KOPT-K1 (cell line): ENCODE results near the gene CHCHD3.

ENCODE experiments used
- H3K27ac ChIP-seq: fragments of 200-600 bp; sonication (generic); 2 replicates; pipeline ENCODE4 v1.5.1; 2016; ENCODE audit warnings: antibody characterized with exemption, mild to moderate bottlenecking, low read depth, low read length; ENCODE audit not compliant: poor library complexity, severe bottlenecking
- H3K36me3 ChIP-seq: fragments of 200-600 bp; sonication (generic); 2 replicates; pipeline ENCODE4 v1.5.1; 2017; ENCODE audit warnings: antibody characterized with exemption, mild to moderate bottlenecking, low read length, moderate library complexity; ENCODE audit not compliant: insufficient read depth
- H3K9me3 ChIP-seq: fragments of 200-600 bp; sonication (generic); 2 replicates; pipeline ENCODE4 v1.5.1; 2017; ENCODE audit warnings: antibody characterized with exemption, low read length, mild to moderate bottlenecking; ENCODE audit not compliant: insufficient read depth, poor library complexity, severe bottlenecking

The CHCHD3 gene

GRCh38 chr7:132819648-132820047 is 262.2 kb downstream of the CHCHD3 start:
- H3K36me3 ChIP-seq = peaks cover 7% of the 10 kb centered on the region; the same call in 1 of the 2 replicates
- H3K27ac ChIP-seq = no peak overlapping the region
- no peaks in the 10 kb centered on the region for H3K9me3 ChIP-seq

- H3K27ac ChIP-seq = no peak overlapping the region
- H3K9me3 ChIP-seq = no peaks in the 10 kb centered on the region
- peaks cover 18% of the 10 kb centered on the region for H3K36me3 ChIP-seq
Observed at GRCh38 chr7:132817949-132818348, 263.9 kb downstream of the CHCHD3 start.

DNA sequence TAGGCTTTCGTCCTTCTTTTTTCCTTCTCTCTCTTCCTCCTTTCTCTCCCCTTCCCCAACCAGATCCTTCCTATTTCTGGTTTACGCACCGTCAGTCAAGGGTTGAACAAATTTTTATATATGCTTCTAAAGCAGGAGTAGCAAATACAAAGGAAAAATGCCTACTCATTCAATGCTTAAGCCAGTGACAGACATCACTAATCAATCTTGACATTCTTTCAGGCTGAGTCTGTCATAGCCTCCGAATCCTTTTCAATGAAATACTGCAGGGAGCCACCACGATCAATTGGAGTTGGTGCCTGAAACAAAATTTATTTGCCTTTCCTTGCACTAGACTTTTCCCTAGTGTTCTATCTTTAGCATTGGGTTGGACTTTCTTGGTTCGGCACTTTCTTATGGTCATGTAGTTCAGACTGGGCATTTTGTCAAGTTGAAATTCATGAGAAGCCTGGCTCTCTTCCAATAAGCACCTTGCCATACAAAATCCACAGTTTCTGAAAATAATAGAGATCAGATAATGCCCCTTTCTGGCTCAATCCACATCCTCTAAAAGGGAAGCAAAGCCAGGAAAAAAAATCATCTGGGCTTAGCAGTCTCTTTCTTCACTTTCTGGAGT is 266.1 kb downstream of the CHCHD3 start:
- Histone ChIP-seq H3K36me3 (peaks cover 21% of the 10 kb centered on the region), H3K27ac (no peak overlapping the region), H3K9me3 (no peaks in the 10 kb centered on the region)

DNA sequence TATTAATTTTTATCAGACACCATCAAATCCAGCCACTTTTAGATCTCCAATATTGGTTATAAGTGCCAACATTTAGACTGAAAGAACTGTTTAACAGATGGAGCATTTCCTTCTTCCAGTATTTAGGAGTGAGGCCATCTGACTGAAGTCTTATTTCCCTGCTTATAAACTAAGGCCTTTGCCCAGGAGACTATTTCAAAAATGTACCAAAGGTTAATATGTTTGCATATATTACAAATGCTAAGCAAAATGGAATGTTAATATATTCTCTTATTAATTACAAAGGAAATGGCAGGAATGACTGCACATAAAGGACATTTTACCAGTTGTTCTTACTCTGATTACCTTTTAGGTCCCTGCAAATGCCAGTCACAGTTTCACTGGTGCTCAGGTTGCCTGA is 266.8 kb downstream of the CHCHD3 start:
- H3K27ac ChIP-seq = no peak overlapping the region
- peaks cover 21% of the 10 kb centered on the region for H3K36me3 ChIP-seq
- no peaks in the 10 kb centered on the region for H3K9me3 ChIP-seq

DNA sequence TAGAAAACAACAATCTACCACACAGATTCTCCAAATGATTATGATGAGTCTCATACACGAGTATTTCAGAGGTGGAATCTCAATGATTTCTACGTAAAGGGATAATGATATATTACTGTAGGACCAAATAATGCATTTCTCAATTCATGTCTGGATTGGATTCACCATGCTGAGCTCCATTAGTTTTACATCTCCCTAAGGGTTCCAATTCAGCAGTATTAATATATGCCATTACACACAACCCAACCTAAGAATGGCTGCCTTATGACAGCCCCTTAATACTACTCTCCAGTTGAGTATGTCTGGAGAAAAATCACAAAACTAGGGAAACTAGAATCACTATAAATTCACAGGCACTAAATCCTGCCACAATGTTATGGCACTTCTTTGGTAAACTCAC is 271.3 kb downstream of the CHCHD3 start:
- peaks cover 21% of the 10 kb centered on the region for H3K36me3 ChIP-seq
- H3K9me3 ChIP-seq = no peaks in the 10 kb centered on the region
- H3K27ac ChIP-seq = no peak overlapping the region

GRCh38 chr7:132806834-132807233 is 275.1 kb downstream of the CHCHD3 start:
- H3K27ac ChIP-seq = no peak overlapping the region
- H3K36me3 ChIP-seq = no peaks in the 10 kb centered on the region; the same call in 1 of the 2 replicates
- H3K9me3 ChIP-seq = no peaks in the 10 kb centered on the region

DNA sequence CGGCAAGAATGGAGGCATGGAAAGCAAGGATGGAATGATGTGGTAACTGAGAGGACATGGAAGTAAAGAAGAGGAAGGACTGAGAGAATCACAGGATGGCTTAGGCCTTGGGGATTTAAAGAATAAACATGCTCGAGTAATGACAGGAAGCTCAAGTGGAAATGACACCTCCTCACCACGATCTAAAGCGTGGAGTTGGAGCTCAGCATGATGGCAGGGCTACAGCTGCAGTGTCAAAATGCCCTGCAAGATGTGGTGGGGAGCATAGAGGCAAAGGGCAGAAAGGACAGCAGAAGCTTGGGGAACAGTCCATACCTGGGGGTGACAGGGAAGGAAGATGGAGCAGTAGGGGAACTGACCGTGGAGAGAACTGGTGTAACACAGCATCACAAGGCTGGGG is 276.1 kb downstream of the CHCHD3 start:
- no peaks in the 10 kb centered on the region for H3K9me3 ChIP-seq
- no peaks in the 10 kb centered on the region; the same call in 1 of the 2 replicates for H3K36me3 ChIP-seq

DNA sequence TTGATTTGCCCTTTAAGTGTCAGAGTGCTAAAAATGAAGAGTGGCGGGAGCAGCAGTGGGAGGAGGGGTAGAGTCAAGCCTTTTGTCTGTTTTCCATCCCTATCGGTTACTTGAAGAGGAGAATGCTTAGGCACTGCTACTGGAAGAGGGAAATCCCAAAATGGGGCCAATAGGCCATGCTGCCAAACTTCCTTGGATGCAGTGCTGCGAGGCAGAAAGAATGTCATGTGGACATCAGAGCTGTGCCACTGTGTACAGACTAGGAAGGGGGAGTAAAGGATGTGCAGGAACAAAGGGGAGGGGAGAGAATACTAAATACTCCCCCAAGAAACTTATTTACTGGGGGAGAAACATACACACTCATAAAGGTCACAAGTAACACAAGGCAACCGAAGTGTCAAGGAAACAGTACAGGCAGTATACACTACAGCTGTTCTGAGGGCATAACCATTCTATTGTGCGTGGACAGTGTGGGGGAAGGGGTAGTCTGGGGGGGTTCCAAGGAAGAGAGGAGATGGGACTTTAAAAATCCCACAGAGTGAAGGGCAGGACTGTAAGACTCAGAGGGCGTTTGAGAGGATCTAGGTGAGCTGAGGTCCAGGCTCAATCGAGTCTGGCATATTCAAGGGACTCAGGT is 276.9 kb downstream of the CHCHD3 start:
- Histone ChIP-seq H3K27ac (no peak overlapping the region), H3K9me3 (no peaks in the 10 kb centered on the region), H3K36me3 (no peaks in the 10 kb centered on the region)

More for the DNA sequence above, 276.1 kb downstream of the CHCHD3 start:
- H3K27ac ChIP-seq = no peak overlapping the region

- no peaks in the 10 kb centered on the region for H3K9me3 ChIP-seq
- no peak overlapping the region for H3K27ac ChIP-seq
- H3K36me3 ChIP-seq = peaks cover 10% of the 10 kb centered on the region
Observed at GRCh38 chr7:132800522-132800921, 281.4 kb downstream of the CHCHD3 start.

DNA sequence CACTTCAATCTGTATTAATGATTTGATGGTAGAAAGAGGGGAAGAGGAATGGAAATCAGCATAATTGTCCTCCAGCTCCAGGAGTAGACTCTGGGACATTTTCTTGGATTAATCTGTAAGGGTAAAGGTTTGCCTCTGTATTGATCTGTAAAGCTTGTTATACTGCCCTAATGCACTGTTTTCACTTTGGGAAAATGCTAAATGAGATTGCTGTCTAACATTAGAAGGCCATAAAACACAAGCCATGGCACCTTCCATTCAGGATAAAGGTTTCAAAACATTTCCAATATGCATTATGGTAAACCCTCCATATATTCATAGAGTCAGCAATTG is 282.8 kb downstream of the CHCHD3 start:
- Histone ChIP-seq H3K9me3 (no peaks in the 10 kb centered on the region), H3K36me3 (peaks cover 18% of the 10 kb centered on the region), H3K27ac (no peak overlapping the region)

GRCh38 chr7:132797152-132797551 is 284.7 kb downstream of the CHCHD3 start:
- H3K27ac ChIP-seq = no peak overlapping the region

DNA sequence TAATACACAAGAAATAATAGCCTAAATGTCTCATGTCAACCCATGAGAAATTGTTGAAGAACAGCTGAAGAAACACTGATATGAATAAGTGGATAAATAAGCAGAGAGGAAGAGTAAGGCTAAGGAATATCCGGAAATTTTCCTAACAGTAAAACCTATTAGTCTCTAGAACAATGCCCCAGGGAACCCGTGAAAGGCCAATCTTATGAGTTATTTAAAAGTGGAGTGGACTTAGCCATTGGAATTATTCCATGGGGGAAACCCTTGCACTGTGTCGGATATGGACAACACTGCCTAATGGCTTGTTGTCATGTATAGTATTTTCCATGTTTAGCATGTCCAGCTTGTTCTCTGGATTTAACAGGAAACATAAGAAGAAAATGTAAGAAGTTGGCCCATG is 288.4 kb downstream of the CHCHD3 start:
- Histone ChIP-seq H3K27ac (no peak overlapping the region), H3K36me3 (peaks cover 57% of the 10 kb centered on the region), H3K9me3 (no peaks in the 10 kb centered on the region)

More at GRCh38 chr7:132797152-132797551, 284.7 kb downstream of the CHCHD3 start:
- Histone ChIP-seq H3K36me3 (peaks cover 37% of the 10 kb centered on the region), H3K9me3 (no peaks in the 10 kb centered on the region)

DNA sequence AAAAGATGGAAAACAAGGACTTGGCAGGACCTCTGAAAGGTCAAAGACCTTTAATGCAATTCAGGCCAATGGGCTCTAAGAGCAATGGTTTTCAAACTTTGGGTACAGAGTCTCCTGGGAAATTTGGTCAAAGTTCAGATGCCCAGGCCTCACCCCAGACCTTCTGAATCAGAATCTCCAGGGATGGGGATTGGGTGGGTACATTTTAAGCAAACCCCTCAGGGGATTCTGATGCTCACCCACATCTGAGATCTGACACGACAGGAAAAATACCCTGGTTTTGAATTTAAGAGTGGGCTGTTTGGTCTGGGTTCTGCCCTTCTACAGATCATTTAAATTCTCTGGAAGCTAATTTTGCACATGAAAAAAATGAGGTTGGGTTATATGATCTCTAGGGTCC is 290.9 kb downstream of the CHCHD3 start:
- no peak overlapping the region for H3K27ac ChIP-seq
- H3K9me3 ChIP-seq = no peaks in the 10 kb centered on the region
- peaks cover 65% of the 10 kb centered on the region for H3K36me3 ChIP-seq

GRCh38 chr7:132790104-132790503 is 291.8 kb downstream of the CHCHD3 start:
- Histone ChIP-seq H3K36me3 (peaks cover 65% of the 10 kb centered on the region), H3K27ac (no peak overlapping the region), H3K9me3 (no peaks in the 10 kb centered on the region)

DNA sequence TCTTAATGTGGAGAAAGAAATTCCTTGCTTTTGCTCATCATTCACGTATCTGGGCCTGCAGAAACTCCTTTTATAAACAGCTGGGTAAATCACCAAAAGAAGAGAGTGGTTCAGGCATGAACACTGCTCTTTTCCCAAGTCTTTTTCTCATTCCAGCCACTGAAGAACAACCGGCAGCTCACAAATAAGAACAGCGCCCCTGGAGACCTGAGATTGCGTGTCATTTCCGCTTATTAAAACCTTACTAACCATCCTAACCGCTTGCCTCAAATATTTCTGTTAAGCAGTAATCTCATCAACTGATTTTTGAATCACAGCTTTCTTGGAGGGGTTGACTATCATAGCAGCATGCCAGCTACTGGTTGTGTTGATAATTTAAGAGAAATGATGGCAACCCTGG is 292.6 kb downstream of the CHCHD3 start:
- H3K9me3 ChIP-seq = no peaks in the 10 kb centered on the region
- H3K27ac ChIP-seq = no peak overlapping the region
- H3K36me3 ChIP-seq = peaks cover 71% of the 10 kb centered on the region

- Histone ChIP-seq H3K9me3 (no peaks in the 10 kb centered on the region), H3K27ac (no peak overlapping the region), H3K36me3 (peaks cover 60% of the 10 kb centered on the region)
Observed at GRCh38 chr7:132785870-132786269, 296.0 kb downstream of the CHCHD3 start.
